Cardiac muscle cell (in vitro differentiated cells and primary cell): Measurements from ENCODE around the gene FAHD1. TPM values are rescaled to one million over a fixed set of nuclear protein-coding genes. Genes with fewer than 3 reads are reported as not detected.
A peak's percentile ranks its signal among the peaks of the same experiment; 100 is the strongest.

Experiments used
- DNase-seq, 2 donors: peaks; one replicate each; pipeline versions ENCODE4 v3.0.0 to v3.0.0-alpha.2; 2010 to 2017; ENCODE audit warnings: low read depth in 1 of 2, low spot score in 1 of 2
- H3K27ac ChIP-seq: fragments of 200-600 bp; sonication (generic); 2 replicates; pipeline ENCODE4 v1.5.1; 2016
- H3K27me3 ChIP-seq: fragments of 200-600 bp; sonication (generic); 2 replicates; pipeline ENCODE4 v1.6.0; 2016; ENCODE audit warnings: control low read depth
- H3K36me3 ChIP-seq: fragments of 200-600 bp; sonication (generic); 2 replicates; pipeline ENCODE4 v1.5.1; 2016; ENCODE audit warnings: control low read depth
- H3K4me1 ChIP-seq: fragments of 200-600 bp; sonication (generic); 2 replicates; pipeline ENCODE4 v1.8.1; 2017; ENCODE audit warnings: low read depth, mild to moderate bottlenecking, mixed run types
- H3K4me3 ChIP-seq: fragments of 200-600 bp; sonication (generic); 2 replicates; pipeline ENCODE4 v1.5.1; 2016; ENCODE audit warnings: mild to moderate bottlenecking
- H3K9me3 ChIP-seq: fragments of 200-600 bp; sonication (generic); 2 replicates; pipeline ENCODE4 v1.5.1; 2017; ENCODE audit warnings: low read depth, mild to moderate bottlenecking, control low read depth
- polyA plus RNA-seq: library from polyadenylated mRNA; unstranded; fragments of >200 nt; fragmentation: Nextera tagmentation; extraction: Ambion mirVana; gene quantifications from 2 replicates; pipeline ENCODE4 v1.2.1, GENCODE V29; 2016
- total RNA-seq: library from RNA; depleted of rRNA; stranded (reverse); fragments of >200 nt; gene quantifications from 2 replicates; pipeline ENCODE4 v1.2.3, GENCODE V29; 2016
- TF ChIP-seq, protein P1 (sequence below): IDR thresholded peaks from 2 replicates; pipeline ENCODE4 v1.5.1; 2012; ENCODE audit warnings: low read depth, mild to moderate bottlenecking, low read length

FAHD1 gene
- total and polyA plus RNA-seq, 2 experiments from 2014 or later, result 55.3 to 73.5 TPM

DNA sequence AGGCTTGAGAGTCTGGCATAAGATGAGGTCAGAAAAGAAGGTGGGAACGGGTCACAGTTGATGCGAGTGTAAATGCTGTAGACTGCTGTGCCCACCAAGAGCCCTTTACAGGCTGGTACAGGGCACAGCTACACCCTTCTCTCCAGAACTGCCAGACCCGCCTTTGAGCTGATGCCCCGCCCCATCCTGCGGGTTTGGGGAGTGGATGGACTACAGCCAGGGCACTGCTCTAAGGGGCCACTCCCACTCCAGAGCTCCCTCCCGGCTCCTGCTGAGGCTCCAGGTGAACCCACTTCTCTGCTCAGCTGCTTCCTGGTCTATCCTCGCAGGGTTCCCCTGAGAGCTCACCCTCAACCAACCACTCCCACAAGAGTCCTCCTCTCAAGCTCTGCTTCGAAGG is 32.6 kb downstream of the FAHD1 start:
- no peak overlapping the region for H3K27ac ChIP-seq
- TF ChIP-seq, protein P1, sequence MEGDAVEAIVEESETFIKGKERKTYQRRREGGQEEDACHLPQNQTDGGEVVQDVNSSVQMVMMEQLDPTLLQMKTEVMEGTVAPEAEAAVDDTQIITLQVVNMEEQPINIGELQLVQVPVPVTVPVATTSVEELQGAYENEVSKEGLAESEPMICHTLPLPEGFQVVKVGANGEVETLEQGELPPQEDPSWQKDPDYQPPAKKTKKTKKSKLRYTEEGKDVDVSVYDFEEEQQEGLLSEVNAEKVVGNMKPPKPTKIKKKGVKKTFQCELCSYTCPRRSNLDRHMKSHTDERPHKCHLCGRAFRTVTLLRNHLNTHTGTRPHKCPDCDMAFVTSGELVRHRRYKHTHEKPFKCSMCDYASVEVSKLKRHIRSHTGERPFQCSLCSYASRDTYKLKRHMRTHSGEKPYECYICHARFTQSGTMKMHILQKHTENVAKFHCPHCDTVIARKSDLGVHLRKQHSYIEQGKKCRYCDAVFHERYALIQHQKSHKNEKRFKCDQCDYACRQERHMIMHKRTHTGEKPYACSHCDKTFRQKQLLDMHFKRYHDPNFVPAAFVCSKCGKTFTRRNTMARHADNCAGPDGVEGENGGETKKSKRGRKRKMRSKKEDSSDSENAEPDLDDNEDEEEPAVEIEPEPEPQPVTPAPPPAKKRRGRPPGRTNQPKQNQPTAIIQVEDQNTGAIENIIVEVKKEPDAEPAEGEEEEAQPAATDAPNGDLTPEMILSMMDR, result no peak
- H3K36me3 ChIP-seq, result no peaks in the 10 kb centered on the region
- H3K4me1 ChIP-seq, result peaks cover 5% of the 10 kb centered on the region
- no peak overlapping the region for H3K4me3 ChIP-seq
- H3K27me3 ChIP-seq, result peaks cover 56% of the 10 kb centered on the region
- no peak for DNase-seq
- no peaks in the 10 kb centered on the region for H3K9me3 ChIP-seq

DNA sequence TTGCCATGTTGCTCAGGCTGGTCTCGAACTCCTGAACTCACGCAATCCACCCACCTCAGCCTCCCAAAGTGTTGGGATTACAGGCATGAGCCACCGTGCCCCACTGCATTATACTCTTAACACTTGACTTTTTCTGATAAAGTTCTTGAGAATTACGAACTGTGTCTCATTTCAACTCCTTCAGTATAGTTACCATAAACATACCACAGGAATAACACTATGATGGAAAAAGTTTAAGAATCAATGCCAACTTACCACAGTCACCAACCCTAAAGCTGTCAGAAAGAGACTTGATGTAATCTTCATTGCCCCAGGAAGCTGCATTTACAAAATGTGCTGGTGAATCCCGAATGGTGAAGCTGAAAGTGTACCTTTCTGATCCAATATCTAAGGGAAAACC is 34.7 kb downstream of the FAHD1 start:
- no peak for DNase-seq
- TF ChIP-seq, protein P1, result no peak
- H3K9me3 ChIP-seq, result no peaks in the 10 kb centered on the region
- H3K36me3 ChIP-seq, result no peaks in the 10 kb centered on the region
- no peak overlapping the region for H3K4me3 ChIP-seq
- peaks cover 67% of the 10 kb centered on the region for H3K27me3 ChIP-seq
- no peaks in the 10 kb centered on the region for H3K4me1 ChIP-seq
- H3K27ac ChIP-seq, result no peak overlapping the region

DNA sequence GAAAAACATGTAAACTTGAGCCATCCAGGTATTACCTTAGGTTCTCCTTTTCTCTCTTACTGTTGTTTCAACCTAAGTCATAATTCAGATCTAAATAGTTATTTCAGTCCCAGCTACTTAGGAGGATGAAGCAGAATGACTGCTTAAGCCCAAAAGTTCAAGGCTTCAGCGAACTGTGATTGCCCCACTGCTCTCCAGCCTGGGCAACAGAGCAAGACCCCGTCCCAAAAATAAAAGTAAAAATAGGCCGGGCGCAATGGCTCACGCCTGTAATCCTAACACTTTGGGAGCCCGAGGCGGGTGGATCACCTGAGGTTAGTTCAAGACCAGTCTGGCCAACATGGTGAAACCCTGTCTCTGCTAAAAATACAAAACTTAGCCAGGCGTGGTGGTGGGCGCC is 35.4 kb downstream of the FAHD1 start:
- Histone ChIP-seq H3K36me3 (no peaks in the 10 kb centered on the region), H3K27ac (no peak overlapping the region), H3K9me3 (no peaks in the 10 kb centered on the region), H3K27me3 (peaks cover 64% of the 10 kb centered on the region), H3K4me1 (no peaks in the 10 kb centered on the region), H3K4me3 (no peak overlapping the region)
- DNase-seq, result no peak
- TF ChIP-seq, protein P1, result no peak

DNA sequence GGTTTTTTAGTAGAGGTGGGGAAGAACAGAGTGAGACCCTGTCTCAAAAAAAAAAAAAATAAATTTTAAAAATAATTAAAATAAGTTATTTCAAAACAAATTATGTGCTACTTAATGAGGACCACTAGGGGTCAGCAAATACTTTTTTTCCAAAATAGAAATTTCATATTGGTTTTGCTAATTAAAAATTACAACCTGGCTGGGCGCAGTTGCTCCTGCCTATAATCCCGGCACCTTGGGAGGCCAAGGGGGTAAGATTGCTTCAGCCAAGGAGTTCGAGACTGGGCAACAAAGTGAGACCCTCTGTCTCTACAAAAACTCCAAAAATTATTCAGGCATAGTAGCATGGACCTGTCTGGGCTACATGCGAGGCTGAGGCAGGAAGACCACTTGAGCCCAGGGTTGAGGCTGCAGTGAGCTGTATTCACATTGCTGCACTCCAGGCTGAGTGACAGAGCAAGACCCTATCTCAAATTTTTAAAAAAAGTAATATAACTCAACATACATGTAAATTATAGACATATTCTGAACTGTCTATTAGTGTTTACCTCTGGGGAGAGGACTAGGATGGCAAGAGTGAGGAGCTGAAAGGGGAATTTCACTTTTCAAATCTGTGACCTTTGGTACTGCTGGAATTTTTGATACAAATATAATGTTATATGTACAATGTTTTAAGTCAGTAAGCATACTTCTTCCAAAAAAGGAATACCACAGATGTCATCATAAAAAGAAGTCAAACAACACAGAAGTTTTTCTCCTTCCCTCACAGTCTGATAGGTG is 36.9 kb downstream of the FAHD1 start:
- no peaks in the 10 kb centered on the region for H3K4me1 ChIP-seq
- TF ChIP-seq, protein P1, result peak; percentile 50
- no peaks in the 10 kb centered on the region for H3K9me3 ChIP-seq
- DNase-seq, result peak; percentile 44 to 62
- no peaks in the 10 kb centered on the region for H3K36me3 ChIP-seq
- H3K27ac ChIP-seq, result no peak overlapping the region
- peaks cover 49% of the 10 kb centered on the region for H3K27me3 ChIP-seq
- no peak overlapping the region for H3K4me3 ChIP-seq

DNA sequence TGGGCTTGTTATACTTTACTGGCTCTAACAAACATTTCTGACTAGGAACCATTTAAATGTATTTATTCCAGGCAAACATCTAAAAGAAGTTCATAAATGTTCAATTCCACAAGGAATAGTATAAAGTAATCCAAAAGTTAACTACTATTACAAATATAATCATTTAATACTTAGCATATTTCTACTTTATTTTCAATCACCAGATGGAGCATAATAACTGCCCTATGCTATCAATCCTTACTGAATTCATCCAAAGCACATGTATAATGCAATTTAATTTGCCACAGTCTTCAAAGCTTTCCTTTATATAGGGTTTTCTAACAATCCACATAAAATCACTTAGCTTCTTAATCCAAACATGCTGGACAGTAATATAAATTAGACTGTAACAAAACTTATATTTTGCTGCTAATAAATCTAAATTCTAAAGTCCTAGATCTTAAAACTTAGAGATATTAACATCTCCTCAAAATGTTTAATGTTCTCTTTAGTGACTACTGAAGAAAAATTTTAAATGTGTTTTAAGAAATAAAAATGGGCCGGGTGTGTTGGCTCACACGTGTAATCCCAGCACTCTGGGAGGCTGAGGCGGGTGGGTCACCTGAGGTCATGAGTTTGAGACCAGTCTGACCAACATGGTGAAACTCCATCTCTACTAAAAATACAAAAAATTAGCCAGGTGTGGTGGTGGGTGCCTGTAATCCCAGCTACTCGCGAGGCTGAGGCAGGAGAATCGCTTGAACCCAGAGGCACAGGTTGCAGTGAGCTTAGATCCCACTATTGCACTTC is 39.1 kb downstream of the FAHD1 start:
- Histone ChIP-seq H3K36me3 (no peaks in the 10 kb centered on the region), H3K4me1 (no peaks in the 10 kb centered on the region), H3K9me3 (no peaks in the 10 kb centered on the region), H3K4me3 (no peak overlapping the region), H3K27me3 (peaks cover 30% of the 10 kb centered on the region), H3K27ac (no peak overlapping the region)
- TF ChIP-seq, protein P1, result no peak
- no peak for DNase-seq
